ENCODE measurements around the gene AKT3.

Gene AKT3

GRCh38 chr1:243454328-243454997, 395.6 kb downstream of the AKT3 start:
- no peak for DNase-seq

- DNase-seq, result peak; percentile 70 to 73
These were observed 398.0 kb downstream of the AKT3 start for GRCh38 chr1:243452092-243452491.

DNA sequence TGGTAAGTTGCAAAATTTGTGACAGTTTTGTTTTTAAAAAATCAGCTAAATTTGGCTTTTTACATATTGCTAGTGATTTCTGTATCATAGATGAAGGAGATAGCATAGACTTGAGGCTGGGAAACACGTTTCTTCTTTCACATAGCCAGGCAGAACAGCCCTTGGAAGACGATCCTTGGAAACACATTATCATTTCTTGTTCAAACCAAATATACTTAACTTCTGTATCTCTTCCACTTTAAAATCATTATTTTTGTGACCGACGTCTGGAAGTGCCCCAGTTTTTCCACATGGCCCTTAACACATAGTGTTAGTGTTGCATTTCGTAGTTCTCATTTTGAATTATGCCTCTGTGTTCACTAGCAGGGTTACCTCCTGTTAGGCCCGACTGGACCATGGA, 400.7 kb downstream of the AKT3 start:
- DNase-seq, result no peak

DNA sequence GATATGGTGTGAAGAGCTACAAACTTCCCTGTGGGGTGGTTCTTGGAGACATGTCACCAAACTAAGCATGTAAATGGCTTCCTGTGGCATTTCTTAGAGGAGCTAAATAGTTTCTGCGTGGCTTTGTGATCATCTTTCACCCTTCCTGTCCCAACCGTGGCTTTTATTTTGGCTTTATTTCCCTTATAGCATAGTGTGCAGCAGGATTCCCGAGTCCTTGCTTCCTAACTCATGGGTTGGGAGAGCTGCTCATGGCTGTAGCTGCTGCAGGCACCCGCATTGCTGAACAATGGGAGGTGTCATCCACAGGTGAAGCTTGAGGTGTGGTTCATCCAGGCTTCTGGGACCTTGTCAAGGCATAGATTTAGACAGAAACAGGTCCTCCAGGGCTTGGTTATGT, 402.2 kb downstream of the AKT3 start:
- no peak for DNase-seq

GRCh38 chr1:243447347-243447746, 402.7 kb downstream of the AKT3 start:
- DNase-seq, result peak; percentile 44 to 51

GRCh38 chr1:243443557-243443956, 406.5 kb downstream of the AKT3 start:
- no peak for DNase-seq

GRCh38 chr1:243441601-243442000, 408.4 kb downstream of the AKT3 start:
- DNase-seq, result no peak

DNA sequence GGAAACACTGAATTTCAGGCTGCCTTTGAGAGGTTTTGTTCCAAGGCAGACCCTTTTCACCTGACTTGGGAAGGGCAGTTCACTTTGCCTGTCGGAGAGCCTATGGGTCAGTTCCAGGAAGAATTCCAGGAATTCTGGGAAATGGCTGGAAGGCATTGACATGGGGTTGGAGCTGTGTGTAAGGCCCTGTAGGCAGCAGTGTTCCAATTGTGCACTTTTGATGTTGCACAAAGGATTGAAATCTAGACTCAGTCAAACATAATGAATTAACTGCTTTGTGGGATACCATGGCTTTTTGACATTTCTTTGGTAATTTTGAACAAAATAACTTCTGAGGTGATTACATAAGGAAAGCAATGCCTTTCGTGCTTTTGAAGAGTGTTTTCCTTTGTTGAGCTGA, 409.6 kb downstream of the AKT3 start:
- DNase-seq, result no peak

DNA sequence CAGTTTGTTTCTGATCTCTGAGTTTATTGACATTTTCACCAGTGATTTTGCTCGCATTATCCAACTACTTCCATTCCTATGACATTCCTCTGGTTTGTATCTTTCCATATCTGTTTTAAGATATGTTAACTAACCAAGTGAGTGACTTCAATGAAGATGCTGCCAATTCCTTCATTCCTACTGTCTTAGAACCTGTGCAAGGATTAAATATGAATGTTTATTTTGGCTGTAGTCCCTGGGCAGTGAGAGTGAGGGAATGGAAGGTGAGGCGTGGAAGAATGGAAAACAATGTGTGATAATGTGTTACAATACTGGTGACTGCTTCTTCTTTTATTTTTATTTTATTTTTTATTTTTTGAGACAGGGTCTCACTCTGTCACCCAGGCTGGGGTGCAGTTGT, 411.2 kb downstream of the AKT3 start:
- no peak for DNase-seq

Measured in inflammatory macrophage treated with lipopolysaccharide for 1 hour (primary cell).